ENCODE measurements around the gene VSIG8. TPM values are rescaled to one million over a fixed set of nuclear protein-coding genes. Genes with fewer than 3 reads are reported as not detected.

The VSIG8 gene
- total and polyA plus RNA-seq, 2 of the 4 experiments (the other 2 are of a cell fraction): not detected

GRCh38 chr1:159896546-159896930 lies 34.1 kb upstream of the VSIG8 start:
- Histone ChIP-seq H2BK5ac (ENCODE audit: low read depth, low read length, poor library complexity, severe bottlenecking) (no peak overlapping the region), H3K4me2 (ENCODE audit: low read depth, low read length) (peak overlapping the region; percentile 48; the same call in 1 of the 2 replicates), H2BK15ac (ENCODE audit: low read depth, low read length) (no peak overlapping the region; the same call in 2 of the 3 replicates), H3K9me1 (ENCODE audit: insufficient read depth, low read length) (no peaks in the 10 kb centered on the region), H2BK20ac (ENCODE audit: low read depth, low read length) (no peak overlapping the region), H3K9ac (ENCODE audit: low read depth, low read length) (no peak overlapping the region), H3K27ac (ENCODE audit: insufficient read depth, low read length) (no peak overlapping the region), H3K4me3 (ENCODE audit: insufficient read depth, low read depth, low read length) (no peak overlapping the region), H4K8ac (ENCODE audit: low read depth in 2 of 2, low read length in 2 of 2) (no peak overlapping the region), H3K4ac (ENCODE audit: low read depth, low read length) (no peak overlapping the region), H4K5ac (ENCODE audit: low read depth, low read length) (no peak overlapping the region), H4K91ac (ENCODE audit: insufficient read depth, low read depth, low read length) (no peak overlapping the region), H3K36me3 (ENCODE audit: control insufficient read depth, insufficient read depth, low read length) (no peaks in the 10 kb centered on the region), H3K9me3 (ENCODE audit: control insufficient read depth, insufficient read depth, low read length) (no peaks in the 10 kb centered on the region), H2AK9ac (replicated peaks; ENCODE audit: low read depth, low read length, poor library complexity) (no peak overlapping the region), H3K79me1 (ENCODE audit: low read depth in 1 of 2, low read length in 2 of 2) (no peaks in the 10 kb centered on the region), H3K4me1 (ENCODE audit: control insufficient read depth, insufficient read depth, low read length) (peaks cover 9% of the 10 kb centered on the region; the same call in 1 of the 2 replicates), H4K20me1 (ENCODE audit: insufficient read depth, low read length) (0 out of 2 replicates have a peak, but pooled peaks cover 3% of the 10 kb centered on the region), H3K56ac (ENCODE audit: extremely low read depth, insufficient read depth, low read length) (no peak overlapping the region), H2BK120ac (ENCODE audit: low read depth, low read length) (no peak overlapping the region), H3K23ac (ENCODE audit: low read depth, low read length) (no peak overlapping the region), H2AK5ac (ENCODE audit: low read depth, low read length) (no peak overlapping the region), H2AFZ (replicated peaks; ENCODE audit: low read length, poor library complexity) (no peak overlapping the region), H3K27me3 (ENCODE audit: control insufficient read depth, insufficient read depth, low read length) (no peaks in the 10 kb centered on the region), H3K14ac (replicated peaks; ENCODE audit: low read depth, low read length) (0 out of 2 replicates have a peak overlapping the region, but pooled peaks have one; percentile 7), H3K18ac (ENCODE audit: low read depth, low read length) (no peak overlapping the region)
- no CpG with 5 or more reads among the region's 3 CpGs for WGBS, 2 experiments (ENCODE audit: extremely low coverage in 2 of 2, insufficient read length in 1 of 2)
- ChIA-PET CTCF (interaction anchor here (0.9 to 9.2 kb wide), 4 partner anchors 17 to 110 kb away, joined by 3 to 150 read pairs (median 8); no protein-coding TSS in a partner anchor), POLR2A (ENCODE audit: unreplicated experiment) (no interaction called here)
- peak; percentile 22; the same call in 1 of the 2 replicates for ATAC-seq (ENCODE audit: low read depth)
- TF ChIP-seq ELK1 (IDR thresholded peaks at IDR 0.05; ENCODE audit: borderline replicate concordance, low read depth, low read length) (no peak), MAFK (IDR thresholded peaks at IDR 0.05; ENCODE audit: low read depth, low read length) (no peak), NFE2L2 (IDR thresholded peaks at IDR 0.05; ENCODE audit: low read depth, low read length) (no peak), USF2 (IDR thresholded peaks at IDR 0.05; ENCODE audit: low read depth, low read length) (no peak), BHLHE40 (IDR thresholded peaks at IDR 0.05; ENCODE audit: low read depth, low read length) (no peak), FOS (IDR thresholded peaks at IDR 0.05; ENCODE audit: low read depth, low read length) (no peak), SMC3 (IDR thresholded peaks at IDR 0.05; ENCODE audit: low read depth, low read length) (no peak), RCOR1 (IDR thresholded peaks at IDR 0.05; ENCODE audit: insufficient replicate concordance, low read length) (no peak), CTCF (conservative IDR thresholded peaks at IDR 0.05; ENCODE audit: low read depth, low read length) (no peak), MAZ (IDR thresholded peaks at IDR 0.05; ENCODE audit: borderline replicate concordance, low read depth, low read length) (no peak), CHD1 (IDR thresholded peaks at IDR 0.05; ENCODE audit: low read depth, low read length) (no peak), MXI1 (IDR thresholded peaks at IDR 0.05; ENCODE audit: borderline replicate concordance, low read depth, low read length) (no peak), CEBPB (IDR thresholded peaks at IDR 0.05; ENCODE audit: low read depth, low read length) (no peak), POLR2A (IDR thresholded peaks at IDR 0.05; ENCODE audit: low read depth, low read length) (no peak), RFX5 (IDR thresholded peaks at IDR 0.05; ENCODE audit: low read depth, low read length) (no peak)
- dilution Hi-C loops (cut with HindIII; ENCODE audit: low sequenced_read_pairs, unreplicated experiment) (loop anchor here (25.0 kb wide), 1 partner anchor 109 kb away; the partner anchor contains the start of gene DUSP23), in situ Hi-C loops (cut with MboI; ENCODE audit: low sequenced_read_pairs) (loop anchor here (25.0 kb wide), 1 partner anchor 684 kb away; the partner anchor contains the start of gene ACKR1), intact Hi-C loops (cut with micrococcal nuclease) (no loop called here)
- DNase-seq: no peak
- no TSS peak for BruUV-seq (replicated peaks)

All from IMR-90 (cell line).